Cardiac muscle cell (in vitro differentiated cells and primary cell): ENCODE measurements around the gene ANKMY1. TPM values are rescaled to one million over a fixed set of nuclear protein-coding genes. Genes with fewer than 3 reads are reported as not detected.

Source experiments
- DNase-seq, 2 donors: peaks; one replicate each; pipeline versions ENCODE4 v3.0.0 to v3.0.0-alpha.2; 2010 to 2017; ENCODE audit warnings: low read depth in 1 of 2, low spot score in 1 of 2
- H3K27ac ChIP-seq: fragments of 200-600 bp; sonication (generic); 2 replicates; pipeline ENCODE4 v1.5.1; 2016
- H3K27me3 ChIP-seq: fragments of 200-600 bp; sonication (generic); 2 replicates; pipeline ENCODE4 v1.6.0; 2016; ENCODE audit warnings: control low read depth
- H3K36me3 ChIP-seq: fragments of 200-600 bp; sonication (generic); 2 replicates; pipeline ENCODE4 v1.5.1; 2016; ENCODE audit warnings: control low read depth
- H3K4me1 ChIP-seq: fragments of 200-600 bp; sonication (generic); 2 replicates; pipeline ENCODE4 v1.8.1; 2017; ENCODE audit warnings: low read depth, mild to moderate bottlenecking, mixed run types
- H3K4me3 ChIP-seq: fragments of 200-600 bp; sonication (generic); 2 replicates; pipeline ENCODE4 v1.5.1; 2016; ENCODE audit warnings: mild to moderate bottlenecking
- H3K9me3 ChIP-seq: fragments of 200-600 bp; sonication (generic); 2 replicates; pipeline ENCODE4 v1.5.1; 2017; ENCODE audit warnings: low read depth, mild to moderate bottlenecking, control low read depth
- CTCF ChIP-seq: IDR thresholded peaks from 2 replicates; pipeline ENCODE4 v1.5.1; 2012; ENCODE audit warnings: low read depth, mild to moderate bottlenecking, low read length
- polyA plus RNA-seq: library from polyadenylated mRNA; unstranded; fragments of >200 nt; fragmentation: Nextera tagmentation; extraction: Ambion mirVana; gene quantifications from 2 replicates; pipeline ENCODE4 v1.2.1, GENCODE V29; 2016
- total RNA-seq: library from RNA; depleted of rRNA; stranded (reverse); fragments of >200 nt; gene quantifications from 2 replicates; pipeline ENCODE4 v1.2.3, GENCODE V29; 2016

ANKMY1 gene
- total and polyA plus RNA-seq, 2 experiments from 2014 or later: 7.6 to 10.8 TPM

- H3K9me3 ChIP-seq: no peaks in the 10 kb centered on the region
- peaks cover 3% of the 10 kb centered on the region for H3K4me1 ChIP-seq
- TF ChIP-seq CTCF: no peak
- no peak overlapping the region for H3K4me3 ChIP-seq
- DNase-seq: no peak
- H3K27ac ChIP-seq: no peak overlapping the region
- no peaks in the 10 kb centered on the region for H3K27me3 ChIP-seq
- peaks cover 3% of the 10 kb centered on the region for H3K36me3 ChIP-seq
Observed at GRCh38 chr2:240600451-240600961, 42.7 kb upstream of the ANKMY1 start.

- Histone ChIP-seq H3K4me3 (no peak overlapping the region), H3K27me3 (no peaks in the 10 kb centered on the region), H3K9me3 (no peaks in the 10 kb centered on the region), H3K27ac (no peak overlapping the region), H3K36me3 (peaks cover 3% of the 10 kb centered on the region), H3K4me1 (no peaks in the 10 kb centered on the region)
- no peak for DNase-seq
- TF ChIP-seq CTCF: no peak
Observed at GRCh38 chr2:240599141-240599583, 41.4 kb upstream of the ANKMY1 start.

- Histone ChIP-seq H3K27ac (no peak overlapping the region), H3K9me3 (no peaks in the 10 kb centered on the region), H3K4me3 (no peak overlapping the region), H3K36me3 (peaks cover 3% of the 10 kb centered on the region), H3K4me1 (no peaks in the 10 kb centered on the region), H3K27me3 (no peaks in the 10 kb centered on the region)
- no peak for TF ChIP-seq CTCF
- DNase-seq: no peak
Observed at GRCh38 chr2:240598311-240598911, 40.6 kb upstream of the ANKMY1 start.

GRCh38 chr2:240597419-240598181 is 39.8 kb upstream of the ANKMY1 start:
- Histone ChIP-seq H3K36me3 (peaks cover 3% of the 10 kb centered on the region), H3K4me3 (no peak overlapping the region), H3K27ac (no peak overlapping the region), H3K4me1 (no peaks in the 10 kb centered on the region), H3K27me3 (no peaks in the 10 kb centered on the region), H3K9me3 (no peaks in the 10 kb centered on the region)
- TF ChIP-seq CTCF: no peak
- no peak for DNase-seq

GRCh38 chr2:240597054-240597418 is 39.2 kb upstream of the ANKMY1 start:
- Histone ChIP-seq H3K4me3 (no peak overlapping the region), H3K4me1 (no peaks in the 10 kb centered on the region), H3K27me3 (no peaks in the 10 kb centered on the region), H3K9me3 (no peaks in the 10 kb centered on the region), H3K27ac (no peak overlapping the region), H3K36me3 (peaks cover 3% of the 10 kb centered on the region)
- TF ChIP-seq CTCF: no peak
- no peak for DNase-seq
